GM10847 (cell line): ENCODE measurements around the gene MICAL3.

Experiments used
- POLR2A ChIP-seq: IDR thresholded peaks from 2 replicates; pipeline ENCODE4 v1.6.1; 2011; ENCODE audit not compliant: insufficient read length; ENCODE audit errors: extremely low read depth

MICAL3 gene

GRCh38 chr22:17814084-17814483 is 210.3 kb downstream of the MICAL3 start:
- TF ChIP-seq POLR2A, result no peak

- no peak for TF ChIP-seq POLR2A
Measured at GRCh38 chr22:17811119-17811518, 213.2 kb downstream of the MICAL3 start.

GRCh38 chr22:17810570-17811116 is 213.7 kb downstream of the MICAL3 start:
- no peak for TF ChIP-seq POLR2A

GRCh38 chr22:17808693-17809403 is 215.5 kb downstream of the MICAL3 start:
- TF ChIP-seq POLR2A, result no peak

- no peak for TF ChIP-seq POLR2A
Measured at GRCh38 chr22:17807578-17808410, 216.6 kb downstream of the MICAL3 start.

- no peak for TF ChIP-seq POLR2A
Measured at GRCh38 chr22:17807086-17807485, 217.3 kb downstream of the MICAL3 start.

GRCh38 chr22:17806437-17806836 is 217.9 kb downstream of the MICAL3 start:
- no peak for TF ChIP-seq POLR2A

- no peak for TF ChIP-seq POLR2A
Measured at GRCh38 chr22:17804331-17805080, 219.9 kb downstream of the MICAL3 start.

GRCh38 chr22:17803609-17804270 is 220.6 kb downstream of the MICAL3 start:
- no peak for TF ChIP-seq POLR2A

- no peak for TF ChIP-seq POLR2A
Measured at GRCh38 chr22:17802822-17803221, 221.5 kb downstream of the MICAL3 start.

GRCh38 chr22:17802411-17802810 is 221.9 kb downstream of the MICAL3 start:
- no peak for TF ChIP-seq POLR2A

- no peak for TF ChIP-seq POLR2A
Measured at GRCh38 chr22:17797721-17798559, 226.4 kb downstream of the MICAL3 start.

- no peak for TF ChIP-seq POLR2A
Measured at GRCh38 chr22:17796695-17797094, 227.7 kb downstream of the MICAL3 start.
